GM21723 (cell line): ENCODE measurements around the gene FIBCD1.

ENCODE experiments used
- ATAC-seq: cut with Tn5 transposase; IDR thresholded peaks from one replicate; pipeline ENCODE4 v1.9.1; 2021; ENCODE audit warnings: mild to moderate bottlenecking, moderate library complexity; ENCODE audit not compliant: unreplicated experiment

Gene FIBCD1

GRCh38 chr9:130937146-130938076 lies 1.6 kb downstream of the FIBCD1 start:
- no peak for ATAC-seq

- no peak for ATAC-seq
These were observed 2.5 kb downstream of the FIBCD1 start for GRCh38 chr9:130936285-130937117.

GRCh38 chr9:130935648-130936271 lies 3.3 kb downstream of the FIBCD1 start:
- ATAC-seq, result no peak

- no peak for ATAC-seq
These were observed 4.1 kb downstream of the FIBCD1 start for GRCh38 chr9:130934702-130935647.

- no peak for ATAC-seq
These were observed 4.8 kb downstream of the FIBCD1 start for GRCh38 chr9:130934246-130934645.

- no peak for ATAC-seq
These were observed 5.7 kb downstream of the FIBCD1 start for GRCh38 chr9:130933114-130934046.

- ATAC-seq, result no peak
These were observed 6.6 kb downstream of the FIBCD1 start for GRCh38 chr9:130932255-130933079.

- ATAC-seq, result peak; percentile 55
These were observed 7.4 kb downstream of the FIBCD1 start for GRCh38 chr9:130931508-130932254.

- no peak for ATAC-seq
These were observed 8.2 kb downstream of the FIBCD1 start for GRCh38 chr9:130930804-130931349.

GRCh38 chr9:130930132-130930803 lies 8.8 kb downstream of the FIBCD1 start:
- ATAC-seq, result no peak

- ATAC-seq, result no peak
These were observed 9.4 kb downstream of the FIBCD1 start for GRCh38 chr9:130929571-130930038.

- no peak for ATAC-seq
These were observed 10.8 kb downstream of the FIBCD1 start for GRCh38 chr9:130927995-130928900.

GRCh38 chr9:130927338-130927737 lies 11.7 kb downstream of the FIBCD1 start:
- ATAC-seq, result no peak

GRCh38 chr9:130925050-130925678 lies 13.9 kb downstream of the FIBCD1 start:
- no peak for ATAC-seq

- ATAC-seq, result no peak
These were observed 14.6 kb downstream of the FIBCD1 start for GRCh38 chr9:130924448-130924788.
